Hepatocyte (in vitro differentiated cells): ENCODE results near the gene CRELD2. TPM values are rescaled to one million over a fixed set of nuclear protein-coding genes. Genes with fewer than 3 reads are reported as not detected.

Experiments
- DNase-seq: peaks from one replicate; pipeline ENCODE4 v3.0.0-alpha.2; 2016; ENCODE audit warnings: low spot score
- H2AFZ ChIP-seq: fragments of 200-600 bp; sonication (generic); 2 replicates; pipeline ENCODE4 v1.6.0; 2016; ENCODE audit warnings: antibody characterized with exemption, mild to moderate bottlenecking
- H3K27ac ChIP-seq: fragments of 200-600 bp; sonication (generic); 2 replicates; pipeline ENCODE4 v1.5.1; 2016; ENCODE audit warnings: mild to moderate bottlenecking
- H3K27me3 ChIP-seq: fragments of 200-600 bp; sonication (generic); 2 replicates; pipeline ENCODE4 v1.6.1; 2016
- H3K36me3 ChIP-seq: fragments of 200-600 bp; sonication (generic); replicated peaks from 2 replicates; pipeline ENCODE4 v1.5.1; 2016; ENCODE audit warnings: low read depth; ENCODE audit not compliant: insufficient read depth
- H3K4me1 ChIP-seq: fragments of 200-600 bp; sonication (generic); 2 replicates; pipeline ENCODE4 v1.5.1; 2016; ENCODE audit warnings: mild to moderate bottlenecking, moderate library complexity; ENCODE audit not compliant: insufficient read depth
- H3K4me2 ChIP-seq: fragments of 200-600 bp; sonication (generic); 2 replicates; pipeline ENCODE4 v1.6.0; 2016
- H3K4me3 ChIP-seq: fragments of 200-600 bp; sonication (generic); 2 replicates; pipeline ENCODE4 v1.5.1; 2016; ENCODE audit warnings: mild to moderate bottlenecking
- H3K79me2 ChIP-seq: fragments of 200-600 bp; sonication (generic); 2 replicates; pipeline ENCODE4 v1.6.0; 2017; ENCODE audit warnings: mild to moderate bottlenecking
- H3K9me2 ChIP-seq: fragments of 200-600 bp; sonication (generic); replicated peaks from 2 replicates; pipeline ENCODE4 v1.6.0; 2017; ENCODE audit warnings: mild to moderate bottlenecking; ENCODE audit not compliant: insufficient read depth
- H3K9me3 ChIP-seq: fragments of 200-600 bp; sonication (generic); 2 replicates; pipeline ENCODE4 v1.5.1; 2016; ENCODE audit warnings: low read depth, mild to moderate bottlenecking
- H4K20me1 ChIP-seq: fragments of 200-600 bp; sonication (generic); 2 replicates; pipeline ENCODE4 v1.6.0; 2016; ENCODE audit warnings: mild to moderate bottlenecking; ENCODE audit not compliant: insufficient read depth, poor library complexity, severe bottlenecking
- EZH2 ChIP-seq: fragments of 200-600 bp; sonication (generic); IDR thresholded peaks from 2 replicates; pipeline ENCODE4 v1.6.1; 2016; ENCODE audit warnings: antibody characterized with exemption, mild to moderate bottlenecking, borderline replicate concordance
- EZH2phosphoT487 ChIP-seq: fragments of 200-600 bp; sonication (generic); IDR thresholded peaks from one replicate; pipeline ENCODE4 v1.6.1; 2018; ENCODE audit warnings: antibody characterized with exemption, mild to moderate bottlenecking, low read depth, moderate library complexity; ENCODE audit not compliant: unreplicated experiment, severe bottlenecking
- whole genome bisulfite sequencing: methylation state at CpG from one replicate; pipeline ENCODE4 v1.1.6; 2016; ENCODE audit warnings: low lambda C conversion rate; ENCODE audit errors: missing lambda C conversion rate; 5-methylcytosine and 5-hydroxymethylcytosine counted together
- microRNA-seq: library from miRNA; unstranded; fragments of <30 nt; microRNA quantifications from one replicate; pipeline ENCODE4, GENCODE V29; 2017
- polyA plus RNA-seq: library from polyadenylated mRNA; unstranded; fragments of >200 nt; fragmentation: Nextera tagmentation; extraction: Ambion mirVana; gene quantifications from 2 replicates; pipeline ENCODE4 v1.2.1, GENCODE V29; 2016
- small RNA-seq: library from RNA; depleted of rRNA; stranded (forward); fragments of <200 nt; gene quantifications from one replicate; pipeline ENCODE3, GENCODE V24; 2014
- total RNA-seq: library from RNA; depleted of rRNA; stranded (reverse); fragments of >200 nt; gene quantifications from 2 replicates; pipeline ENCODE4 v1.2.3, GENCODE V29; 2014
- TF ChIP-seq, protein P1 (sequence below): fragments of 200-600 bp; sonication (generic); IDR thresholded peaks from 2 replicates; pipeline ENCODE4 v1.5.1; 2016; ENCODE audit warnings: antibody characterized with exemption, mild to moderate bottlenecking; ENCODE audit not compliant: poor library complexity

Gene CRELD2
- total and polyA plus RNA-seq, 2 experiments from 2014 or later: 79.7 to 129 TPM

DNA sequence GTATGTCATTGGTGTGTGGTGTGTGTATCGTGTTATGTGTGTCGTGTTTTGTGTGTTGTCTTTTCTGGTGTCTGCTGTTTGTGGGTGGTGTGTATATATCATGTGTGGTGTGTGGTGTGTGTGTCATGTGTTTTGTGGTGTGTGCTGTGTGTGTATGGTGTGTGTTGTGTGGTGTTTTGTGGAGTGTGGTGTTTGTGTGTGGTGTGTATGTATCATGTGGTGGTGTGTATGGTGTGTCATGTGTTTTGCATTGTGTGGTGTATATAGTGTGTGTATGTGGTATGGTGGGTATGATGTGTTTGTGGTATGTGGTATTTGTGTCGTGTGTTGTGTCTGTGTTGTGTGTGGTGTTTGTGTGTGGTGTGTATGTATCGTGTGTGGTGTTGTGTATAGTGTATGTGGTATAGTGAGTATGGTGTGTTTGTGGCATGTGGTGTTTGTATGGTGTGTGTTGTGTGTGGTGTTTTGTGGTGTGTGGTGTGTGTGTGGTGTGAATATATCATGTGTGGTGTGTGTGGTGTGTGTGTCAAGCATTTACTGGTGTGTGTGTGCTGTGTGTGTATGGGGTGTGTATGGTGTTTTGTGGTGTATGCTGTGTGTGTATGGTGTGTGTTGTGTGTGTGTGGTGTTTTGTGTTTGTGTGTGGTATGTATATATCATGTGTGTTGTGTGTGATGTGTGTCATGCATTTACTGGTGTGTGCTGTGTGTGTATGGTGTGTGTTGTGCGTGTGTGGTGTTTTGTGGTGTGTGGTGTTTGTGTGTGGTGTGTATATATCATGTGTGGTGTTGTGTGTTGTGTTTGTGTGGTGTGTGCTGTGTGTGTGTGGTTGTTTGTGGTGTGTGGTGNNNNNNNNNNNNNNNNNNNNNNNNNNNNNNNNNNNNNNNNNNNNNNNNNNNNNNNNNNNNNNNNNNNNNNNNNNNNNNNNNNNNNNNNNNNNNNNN, 54.9 kb downstream of the CRELD2 start:
- Histone ChIP-seq H3K79me2 (no peaks in the 10 kb centered on the region), H4K20me1 (no peaks in the 10 kb centered on the region), H2AFZ (no peak overlapping the region), H3K4me2 (peak overlapping the region; percentile 75), H3K4me1 (peaks cover 17% of the 10 kb centered on the region), H3K36me3 (no peaks in the 10 kb centered on the region), H3K9me3 (no peaks in the 10 kb centered on the region), H3K9me2 (no peaks in the 10 kb centered on the region), H3K27me3 (no peaks in the 10 kb centered on the region), H3K27ac (no peak overlapping the region), H3K4me3 (no peak overlapping the region)
- DNase-seq: no peak
- no peak for TF ChIP-seq EZH2
- TF ChIP-seq, protein P1, sequence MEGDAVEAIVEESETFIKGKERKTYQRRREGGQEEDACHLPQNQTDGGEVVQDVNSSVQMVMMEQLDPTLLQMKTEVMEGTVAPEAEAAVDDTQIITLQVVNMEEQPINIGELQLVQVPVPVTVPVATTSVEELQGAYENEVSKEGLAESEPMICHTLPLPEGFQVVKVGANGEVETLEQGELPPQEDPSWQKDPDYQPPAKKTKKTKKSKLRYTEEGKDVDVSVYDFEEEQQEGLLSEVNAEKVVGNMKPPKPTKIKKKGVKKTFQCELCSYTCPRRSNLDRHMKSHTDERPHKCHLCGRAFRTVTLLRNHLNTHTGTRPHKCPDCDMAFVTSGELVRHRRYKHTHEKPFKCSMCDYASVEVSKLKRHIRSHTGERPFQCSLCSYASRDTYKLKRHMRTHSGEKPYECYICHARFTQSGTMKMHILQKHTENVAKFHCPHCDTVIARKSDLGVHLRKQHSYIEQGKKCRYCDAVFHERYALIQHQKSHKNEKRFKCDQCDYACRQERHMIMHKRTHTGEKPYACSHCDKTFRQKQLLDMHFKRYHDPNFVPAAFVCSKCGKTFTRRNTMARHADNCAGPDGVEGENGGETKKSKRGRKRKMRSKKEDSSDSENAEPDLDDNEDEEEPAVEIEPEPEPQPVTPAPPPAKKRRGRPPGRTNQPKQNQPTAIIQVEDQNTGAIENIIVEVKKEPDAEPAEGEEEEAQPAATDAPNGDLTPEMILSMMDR: no peak
- TF ChIP-seq EZH2phosphoT487: no peak
- 95% methylated on average over 5 of the region's 5 CpGs for WGBS

DNA sequence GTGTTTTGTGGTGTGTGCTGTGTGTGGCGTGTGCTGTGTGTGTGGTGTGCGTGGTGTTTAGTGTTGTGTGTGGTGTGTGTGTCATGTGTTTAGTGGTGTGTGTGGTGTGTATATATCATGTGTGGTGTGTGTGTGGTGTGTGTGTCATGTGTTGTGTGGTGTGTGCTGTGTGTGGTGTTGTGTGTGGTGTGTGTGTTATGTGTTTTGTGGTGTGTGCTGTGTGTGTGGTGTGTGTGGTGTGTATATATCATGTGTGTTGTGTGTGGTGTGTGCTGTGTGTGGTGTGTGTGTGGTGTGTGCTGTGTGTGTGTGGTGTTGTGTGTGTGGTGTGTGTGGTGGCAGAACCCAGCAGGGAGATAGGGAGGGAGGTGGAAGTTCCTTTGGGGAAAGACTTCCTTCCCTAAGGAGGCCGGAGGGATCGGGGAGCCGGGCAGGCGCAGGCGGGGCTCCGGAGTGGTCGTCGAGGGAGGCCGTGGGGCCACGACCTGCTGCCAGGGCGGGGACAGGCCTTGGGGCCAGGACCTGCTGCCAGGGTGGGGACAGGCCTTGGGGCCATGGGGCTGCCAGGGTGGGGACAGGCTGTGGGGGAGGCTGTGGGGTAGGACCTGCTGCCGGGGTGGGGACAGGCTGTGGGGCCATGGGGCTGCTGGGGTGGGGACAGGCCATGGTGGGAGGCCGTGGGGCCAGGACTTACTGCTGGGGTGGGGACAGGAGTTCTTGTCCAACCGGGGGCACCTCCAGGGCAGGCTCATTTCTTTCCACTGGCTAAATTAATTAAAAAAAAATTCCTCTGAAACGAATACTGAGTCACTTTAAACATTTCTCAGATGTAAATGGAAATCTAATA, 57.3 kb downstream of the CRELD2 start:
- no peak overlapping the region for H3K4me2 ChIP-seq
- no peak for DNase-seq

DNA sequence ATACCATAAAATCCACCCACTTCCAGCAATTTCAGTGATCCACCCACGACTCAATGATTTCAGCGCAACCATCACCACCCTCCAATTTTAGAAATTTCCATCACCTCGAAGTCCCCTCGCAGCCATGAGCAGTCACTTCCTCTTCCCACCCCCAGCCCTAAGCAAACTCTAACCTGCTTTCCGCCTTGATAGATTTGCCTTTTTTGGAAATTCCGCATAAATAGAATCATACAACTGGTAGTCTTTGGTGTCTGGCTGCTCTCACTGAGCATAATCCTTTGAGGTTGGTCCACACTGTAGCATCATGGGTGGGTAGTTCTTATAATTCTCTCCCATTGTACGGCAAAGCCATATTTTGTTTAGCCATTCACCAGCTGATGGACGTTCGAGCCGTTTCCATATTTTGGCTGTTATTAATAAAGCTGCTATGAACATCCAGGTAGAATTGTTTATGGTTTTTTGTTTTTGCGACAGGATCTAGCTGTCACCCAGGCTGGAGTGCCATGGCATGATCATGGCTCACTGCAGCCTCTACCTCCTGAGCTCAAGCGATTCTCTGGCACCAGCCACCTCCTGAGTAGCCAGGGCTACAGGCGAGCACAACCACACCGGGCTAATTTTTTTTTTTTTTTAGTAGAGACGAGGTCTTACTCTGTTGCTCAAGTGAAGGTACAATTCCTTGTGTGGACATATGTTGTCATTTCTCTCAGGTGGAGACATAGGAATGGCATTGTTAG, 58.2 kb downstream of the CRELD2 start:
- WGBS: 78% methylated on average over 15 of the region's 15 CpGs
- Histone ChIP-seq H3K9me2 (no peaks in the 10 kb centered on the region), H3K27ac (no peak overlapping the region), H3K4me1 (peaks cover 4% of the 10 kb centered on the region), H3K79me2 (no peaks in the 10 kb centered on the region), H3K36me3 (no peaks in the 10 kb centered on the region), H4K20me1 (no peaks in the 10 kb centered on the region), H3K4me2 (no peak overlapping the region), H3K27me3 (no peaks in the 10 kb centered on the region), H3K4me3 (no peak overlapping the region), H3K9me3 (no peaks in the 10 kb centered on the region), H2AFZ (no peak overlapping the region)
- DNase-seq: no peak
- TF ChIP-seq EZH2 (no peak), EZH2phosphoT487 (no peak)
- TF ChIP-seq, protein P1: no peak

More for the DNA sequence above, 57.3 kb downstream of the CRELD2 start:
- H3K79me2 ChIP-seq: no peaks in the 10 kb centered on the region
- H3K27ac ChIP-seq: no peak overlapping the region
- no peak overlapping the region for H3K4me3 ChIP-seq
- no peak overlapping the region for H2AFZ ChIP-seq
- TF ChIP-seq, protein P1: no peak
- no peak for TF ChIP-seq EZH2phosphoT487
- no peak for TF ChIP-seq EZH2
- H3K9me3 ChIP-seq: no peaks in the 10 kb centered on the region
- H3K27me3 ChIP-seq: no peaks in the 10 kb centered on the region
- H3K4me1 ChIP-seq: peaks cover 11% of the 10 kb centered on the region
- H3K9me2 ChIP-seq: no peaks in the 10 kb centered on the region
- no peaks in the 10 kb centered on the region for H3K36me3 ChIP-seq
- no peaks in the 10 kb centered on the region for H4K20me1 ChIP-seq
- WGBS: 54% methylated on average over 10 of the region's 17 CpGs

Small RNA genes within 50 kb of the gene (microRNA-seq; reads per million reads assigned to microRNA genes)
- gene MIR6821: not detected

Small RNA genes within 50 kb of the gene (small RNA-seq; reads per million reads assigned to genes)
- gene MIR6821: 0.09 reads per million

Other genes with a start within 250 kb of the CRELD2 start
- gene BRD1, start 90.8 kb upstream of the CRELD2 start, total RNA-seq: 20.1 and 25.9 TPM in 2 replicates
- 25.0 and 25.7 TPM in 2 replicates for gene BRD1, start 90.8 kb upstream of the CRELD2 start, polyA plus RNA-seq
- gene ZBED4, start 64.8 kb upstream of the CRELD2 start, total RNA-seq: 14.3 and 16.3 TPM in 2 replicates
- 9.7 and 14.9 TPM in 2 replicates for gene ZBED4, start 64.8 kb upstream of the CRELD2 start, polyA plus RNA-seq
- gene ALG12, start 196 bp upstream of the CRELD2 start, total RNA-seq: 22.4 and 30.8 TPM in 2 replicates
- gene ALG12, start 196 bp upstream of the CRELD2 start, polyA plus RNA-seq: 62.6 and 69.6 TPM in 2 replicates
- gene PIM3, start 42.1 kb downstream of the CRELD2 start, total RNA-seq: 71.8 and 81.1 TPM in 2 replicates
- gene PIM3, start 42.1 kb downstream of the CRELD2 start, polyA plus RNA-seq: 131 and 138 TPM in 2 replicates
- not detected in 2 replicates for gene IL17REL, start 94.1 kb downstream of the CRELD2 start, total RNA-seq
- not detected in 2 replicates for gene IL17REL, start 94.1 kb downstream of the CRELD2 start, polyA plus RNA-seq
- gene TTLL8, start 139.7 kb downstream of the CRELD2 start, total RNA-seq: not detected in 2 replicates
- gene TTLL8, start 139.7 kb downstream of the CRELD2 start, polyA plus RNA-seq: not detected in 2 replicates
- 3.7 and 8.2 TPM in 2 replicates for gene MLC1, start 166.8 kb downstream of the CRELD2 start, total RNA-seq
- 3.3 and 3.4 TPM in 2 replicates for gene MLC1, start 166.8 kb downstream of the CRELD2 start, polyA plus RNA-seq
- gene MOV10L1, start 171.4 kb downstream of the CRELD2 start, total RNA-seq: 0.92 and 3.6 TPM in 2 replicates
- gene MOV10L1, start 171.4 kb downstream of the CRELD2 start, polyA plus RNA-seq: 0.36 and 2.0 TPM in 2 replicates